ENCODE results near the gene HSF4. TPM values are rescaled to one million over a fixed set of nuclear protein-coding genes. Genes with fewer than 3 reads are reported as not detected.

Gene HSF4
- total RNA-seq, 2 experiments from 2014 or later, result 34.8 to 36.1 TPM

- ChIA-PET POLR2A (no interaction called here), CTCF (interaction anchor here (1.3 to 1.8 kb wide), 3 partner anchors 9 to 236 kb away, joined by 5 to 8 read pairs (median 5); no protein-coding TSS in a partner anchor)
- DNase-seq, result no peak
- Mint-ChIP-seq H3K9me3 (no peaks in the 10 kb centered on the region), H3K36me3 (peaks cover 5% of the 10 kb centered on the region), H3K4me1 (ENCODE audit: low read depth) (peaks cover 35% of the 10 kb centered on the region), H3K27me3 (peaks cover 8% of the 10 kb centered on the region), H3K4me3 (no peak overlapping the region), H3K27ac (no peak overlapping the region)
- intact Hi-C loops (cut with micrococcal nuclease), result no loop called here
Observed at GRCh38 chr16:67188798-67189197, 24.3 kb downstream of the HSF4 start.

GRCh38 chr16:67190041-67190440 lies 25.5 kb downstream of the HSF4 start, which contains the start of gene EXOC3L1:
TSS of gene EXOC3L1 (minus strand) at chr16:67190136. CDS start at chr16:67189676, 460 bp downstream.
- CTCF ChIA-PET, result interaction anchor here (1.1 to 1.4 kb wide), 4 partner anchors 27 to 237 kb away, joined by 3 to 5 read pairs (median 4); no protein-coding TSS in a partner anchor
- POLR2A ChIA-PET, result no interaction called here
- no peaks in the 10 kb centered on the region for H3K9me3 Mint-ChIP-seq
- peaks cover 37% of the 10 kb centered on the region for H3K4me1 Mint-ChIP-seq (ENCODE audit: low read depth)
- DNase-seq, result no peak
- peaks cover 7% of the 10 kb centered on the region for H3K27me3 Mint-ChIP-seq
- no peak within 1 kb of the TSS for H3K4me3 Mint-ChIP-seq
- H3K27ac Mint-ChIP-seq, result no peak within 1 kb of the TSS
- intact Hi-C loops (cut with micrococcal nuclease), result no loop called here
- peaks cover 10% of the 10 kb centered on the region for H3K36me3 Mint-ChIP-seq

DNA sequence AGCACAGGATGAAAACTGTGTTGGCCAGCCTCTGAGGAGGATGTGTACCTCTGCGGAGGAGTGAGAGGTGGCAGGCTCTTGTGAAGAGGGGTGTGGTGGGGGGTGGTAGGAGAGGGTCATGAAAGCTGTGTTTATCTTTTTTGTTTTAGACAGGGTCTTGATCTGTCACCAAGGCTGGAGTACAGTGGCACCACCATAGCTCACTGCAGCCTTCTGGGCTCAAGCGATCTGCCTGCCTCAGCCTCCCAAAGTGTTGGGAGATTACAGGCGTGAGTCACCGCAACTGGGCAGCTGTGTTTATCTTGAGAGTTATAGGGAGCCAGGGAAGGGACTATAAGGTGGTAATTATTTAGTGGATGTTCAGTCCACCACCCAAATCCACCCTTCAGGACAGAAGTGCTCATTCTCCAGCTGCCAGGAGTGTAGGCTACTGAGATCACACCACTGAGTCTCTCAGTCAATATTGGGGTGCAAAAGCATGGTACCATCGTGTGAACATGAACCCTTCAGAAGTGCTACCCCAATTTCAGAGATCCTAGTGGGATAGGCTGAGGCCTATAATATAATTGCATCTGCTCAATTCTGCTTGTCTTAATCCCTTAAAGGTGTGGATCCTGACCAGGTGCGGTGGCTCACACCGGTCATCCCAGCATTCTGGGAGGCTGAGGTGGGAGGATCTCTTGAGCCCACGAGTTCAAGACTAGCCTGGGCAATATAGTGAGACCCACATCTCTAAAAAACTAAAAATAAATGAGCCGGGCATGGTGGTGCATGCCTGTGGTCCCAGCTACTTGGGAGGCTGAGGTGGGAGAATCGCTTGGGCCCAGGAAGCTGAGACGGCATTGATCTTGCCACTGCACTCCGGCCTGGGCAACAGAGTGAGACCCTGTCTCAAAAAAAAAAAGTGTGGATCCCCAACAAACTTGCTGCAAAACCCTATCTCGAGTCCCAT lies 26.2 kb downstream of the HSF4 start:
- intact Hi-C loops (cut with micrococcal nuclease), result no loop called here
- H3K36me3 Mint-ChIP-seq, result peaks cover 13% of the 10 kb centered on the region
- no peak overlapping the region for H3K27ac Mint-ChIP-seq
- ChIA-PET CTCF (interaction anchor here (0.6 to 1.1 kb wide), 2 partner anchors 15 to 28 kb away, joined by 3 to 5 read pairs; no protein-coding TSS in a partner anchor), POLR2A (no interaction called here)
- H3K4me1 Mint-ChIP-seq (ENCODE audit: low read depth), result peaks cover 30% of the 10 kb centered on the region
- no peak for DNase-seq
- peak overlapping the region; percentile 91 for H3K4me3 Mint-ChIP-seq
- no peaks in the 10 kb centered on the region for H3K27me3 Mint-ChIP-seq
- no peaks in the 10 kb centered on the region for H3K9me3 Mint-ChIP-seq

GRCh38 chr16:67191411-67191994 lies 27.0 kb downstream of the HSF4 start:
- no peaks in the 10 kb centered on the region for H3K27me3 Mint-ChIP-seq
- ChIA-PET POLR2A (interaction anchor here (1.3 kb wide), 1 partner anchor 53 kb away, joined by 4 read pairs; no protein-coding TSS in a partner anchor), CTCF (interaction anchor here (1.4 kb wide), 1 partner anchor 31 kb away, joined by 4 read pairs; no protein-coding TSS in a partner anchor)
- DNase-seq, result no peak
- H3K4me3 Mint-ChIP-seq, result peak overlapping the region; percentile 91
- peaks cover 35% of the 10 kb centered on the region for H3K4me1 Mint-ChIP-seq (ENCODE audit: low read depth)
- peak overlapping the region; percentile 86 for H3K27ac Mint-ChIP-seq
- H3K9me3 Mint-ChIP-seq, result no peaks in the 10 kb centered on the region
- H3K36me3 Mint-ChIP-seq, result peaks cover 20% of the 10 kb centered on the region
- intact Hi-C loops (cut with micrococcal nuclease), result no loop called here

GRCh38 chr16:67191995-67192681 lies 27.6 kb downstream of the HSF4 start, which contains the start of gene E2F4:
TSS of gene E2F4 (plus strand) at chr16:67192155. CDS start at chr16:67192228, 73 bp downstream.
- intact Hi-C loops (cut with micrococcal nuclease), result loop anchor here (1.0 kb wide), 2 partner anchors 9 to 35 kb away; partner anchors contain the start of genes MATCAP1 and TMEM208
- H3K27me3 Mint-ChIP-seq, result no peaks in the 10 kb centered on the region
- no peaks in the 10 kb centered on the region for H3K9me3 Mint-ChIP-seq
- ChIA-PET POLR2A (interaction anchor here (0.7 to 1.5 kb wide), 4 partner anchors 17 to 55 kb away, joined by 3 to 5 read pairs (median 4); partner anchors contain the start of genes FBXL8, FHOD1 and TRADD), CTCF (interaction anchor here (0.9 to 2.0 kb wide), 7 partner anchors 32 to 238 kb away, joined by 3 to 8 read pairs (median 4); partner anchors contain the start of genes CES3 and TMEM208)
- peak within 1 kb of the TSS; percentile 91 for H3K4me3 Mint-ChIP-seq
- peaks cover 24% of the 10 kb centered on the region for H3K36me3 Mint-ChIP-seq
- H3K27ac Mint-ChIP-seq, result peak within 1 kb of the TSS; percentile 86
- peaks cover 39% of the 10 kb centered on the region for H3K4me1 Mint-ChIP-seq (ENCODE audit: low read depth)
- DNase-seq, result peak; percentile 93

GRCh38 chr16:67192781-67193361 lies 28.3 kb downstream of the HSF4 start:
- H3K9me3 Mint-ChIP-seq, result no peaks in the 10 kb centered on the region
- peaks cover 39% of the 10 kb centered on the region for H3K4me1 Mint-ChIP-seq (ENCODE audit: low read depth)
- peak; percentile 45 for DNase-seq
- CTCF ChIA-PET, result interaction anchor here (0.9 to 2.0 kb wide), 7 partner anchors 32 to 239 kb away, joined by 3 to 8 read pairs (median 4); partner anchors contain the start of genes CES3 and TMEM208
- intact Hi-C loops (cut with micrococcal nuclease), result loop anchor here (1.0 kb wide), 2 partner anchors 10 to 34 kb away; partner anchors contain the start of genes MATCAP1 and TMEM208
- H3K27me3 Mint-ChIP-seq, result no peaks in the 10 kb centered on the region
- peaks cover 24% of the 10 kb centered on the region for H3K36me3 Mint-ChIP-seq
- peak overlapping the region; percentile 86 for H3K27ac Mint-ChIP-seq
- peak overlapping the region; percentile 91 for H3K4me3 Mint-ChIP-seq
- POLR2A ChIA-PET, result interaction anchor here (0.7 to 1.5 kb wide), 4 partner anchors 17 to 54 kb away, joined by 3 to 5 read pairs (median 4); partner anchors contain the start of genes FBXL8, FHOD1 and TRADD

DNA sequence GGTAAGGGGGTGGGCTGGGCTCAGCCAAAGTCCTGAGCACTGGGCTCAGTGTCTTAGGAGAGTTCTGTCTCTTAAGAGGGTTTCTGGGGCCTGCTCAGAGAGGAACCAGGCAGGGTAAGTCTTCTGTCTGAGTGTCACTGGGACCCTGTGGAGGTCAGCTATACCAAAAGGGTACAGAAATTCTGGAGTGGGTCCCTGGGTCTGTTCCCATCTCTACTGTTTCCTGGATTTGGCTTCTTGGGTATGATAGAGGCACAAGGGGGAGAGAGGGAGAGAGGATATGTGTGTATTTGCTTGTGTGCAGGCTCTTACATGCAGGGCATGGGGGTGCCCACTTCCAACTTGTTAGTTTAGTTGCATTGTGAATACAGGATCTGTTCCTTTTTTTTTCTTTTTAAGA lies 29.0 kb downstream of the HSF4 start:
- intact Hi-C loops (cut with micrococcal nuclease), result no loop called here
- H3K4me3 Mint-ChIP-seq, result peak overlapping the region; percentile 91
- no peaks in the 10 kb centered on the region for H3K9me3 Mint-ChIP-seq
- ChIA-PET POLR2A (interaction anchor here (1.5 kb wide), 1 partner anchor 34 kb away, joined by 5 read pairs; the partner anchor contains the start of genes FBXL8 and TRADD), CTCF (interaction anchor here (1.4 to 2.0 kb wide), 3 partner anchors 33 to 240 kb away, joined by 3 to 7 read pairs (median 6); partner anchors contain the start of gene TMEM208)
- DNase-seq, result no peak
- H3K4me1 Mint-ChIP-seq (ENCODE audit: low read depth), result peaks cover 39% of the 10 kb centered on the region
- peak overlapping the region; percentile 86 for H3K27ac Mint-ChIP-seq
- H3K27me3 Mint-ChIP-seq, result no peaks in the 10 kb centered on the region
- peaks cover 24% of the 10 kb centered on the region for H3K36me3 Mint-ChIP-seq

DNA sequence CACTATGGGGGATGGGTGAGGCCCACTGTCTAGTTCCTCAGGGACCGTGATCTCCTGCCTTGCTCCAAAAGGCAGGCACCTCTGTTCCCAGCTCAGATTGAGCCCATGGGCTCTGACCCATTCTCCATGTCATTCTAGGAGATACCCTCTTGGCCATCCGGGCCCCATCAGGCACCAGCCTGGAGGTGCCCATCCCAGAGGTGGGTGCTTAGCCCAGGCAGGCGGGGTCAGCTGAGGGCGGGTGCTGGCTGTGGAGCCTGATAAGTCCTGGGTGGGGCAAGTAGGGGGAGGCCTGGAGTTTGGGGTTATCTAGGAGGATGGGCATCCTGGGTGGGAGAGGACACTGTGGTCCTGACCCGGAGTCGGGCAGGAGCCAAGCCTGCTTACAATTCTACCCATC lies 29.7 kb downstream of the HSF4 start:
- H3K4me3 Mint-ChIP-seq, result peak overlapping the region; percentile 91
- DNase-seq, result no peak
- no peaks in the 10 kb centered on the region for H3K27me3 Mint-ChIP-seq
- peaks cover 39% of the 10 kb centered on the region for H3K4me1 Mint-ChIP-seq (ENCODE audit: low read depth)
- H3K36me3 Mint-ChIP-seq, result peaks cover 24% of the 10 kb centered on the region
- ChIA-PET CTCF (interaction anchor here (2.0 kb wide), 1 partner anchor 39 kb away, joined by 7 read pairs; no protein-coding TSS in a partner anchor), POLR2A (interaction anchor here (0.7 kb wide), 1 partner anchor 90 kb away, joined by 3 read pairs; no protein-coding TSS in a partner anchor)
- peak overlapping the region; percentile 47 for H3K27ac Mint-ChIP-seq
- no peaks in the 10 kb centered on the region for H3K9me3 Mint-ChIP-seq
- intact Hi-C loops (cut with micrococcal nuclease), result no loop called here

- no peak overlapping the region for H3K4me3 Mint-ChIP-seq
- intact Hi-C loops (cut with micrococcal nuclease), result no loop called here
- peaks cover 28% of the 10 kb centered on the region for H3K36me3 Mint-ChIP-seq
- ChIA-PET CTCF (no interaction called here), POLR2A (no interaction called here)
- H3K27ac Mint-ChIP-seq, result no peak overlapping the region
- H3K27me3 Mint-ChIP-seq, result no peaks in the 10 kb centered on the region
- no peak for DNase-seq
- peaks cover 39% of the 10 kb centered on the region for H3K4me1 Mint-ChIP-seq (ENCODE audit: low read depth)
- no peaks in the 10 kb centered on the region for H3K9me3 Mint-ChIP-seq
Observed at GRCh38 chr16:67195676-67196075, 31.1 kb downstream of the HSF4 start.

DNA sequence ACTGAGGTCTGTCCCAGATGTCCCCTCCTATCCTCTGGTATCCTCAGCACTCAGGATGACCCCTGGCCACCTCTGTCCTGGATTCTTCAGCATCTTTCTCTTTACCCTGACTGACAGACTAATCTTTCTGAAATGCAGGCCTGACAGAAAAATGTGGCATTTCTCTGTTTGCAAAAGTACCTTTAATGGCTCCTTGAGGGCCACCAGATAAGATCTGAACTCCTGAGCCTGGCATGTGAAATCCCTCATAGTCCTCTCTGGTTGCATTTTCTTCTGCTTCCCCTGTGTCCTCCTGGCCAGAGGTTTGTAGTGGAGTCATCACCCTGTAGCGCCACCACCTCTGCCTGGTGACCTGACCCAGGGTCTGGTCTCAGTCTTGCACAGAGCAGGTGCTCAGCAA lies 32.3 kb downstream of the HSF4 start:
- H3K27ac Mint-ChIP-seq, result no peak overlapping the region
- intact Hi-C loops (cut with micrococcal nuclease), result no loop called here
- no peaks in the 10 kb centered on the region for H3K9me3 Mint-ChIP-seq
- CTCF ChIA-PET, result interaction anchor here (1.8 to 2.2 kb wide), 2 partner anchors 27 to 47 kb away, joined by 7 to 9 read pairs; no protein-coding TSS in a partner anchor
- H3K27me3 Mint-ChIP-seq, result no peaks in the 10 kb centered on the region
- peaks cover 32% of the 10 kb centered on the region for H3K36me3 Mint-ChIP-seq
- POLR2A ChIA-PET, result no interaction called here
- H3K4me1 Mint-ChIP-seq (ENCODE audit: low read depth), result peaks cover 30% of the 10 kb centered on the region
- H3K4me3 Mint-ChIP-seq, result no peak overlapping the region
- no peak for DNase-seq

All from activated CD4-positive, alpha-beta memory T cell treated with anti-CD3 and anti-CD28 coated beads for 36 hours (primary cell).